SKM-1 (cell line): ENCODE measurements around the gene SNX14.
"Not testable (repeated sequence)": the region's sequence is repeated elsewhere in the genome, so short reads cannot be mapped to it uniquely, and the experiment has no call there.

ENCODE experiments used
- DNase-seq: peaks from one replicate; lab custom pipeline; 2025; ENCODE audit not compliant: unreplicated experiment; lab: John Stamatoyannopoulos, UW

The SNX14 gene, protein sequence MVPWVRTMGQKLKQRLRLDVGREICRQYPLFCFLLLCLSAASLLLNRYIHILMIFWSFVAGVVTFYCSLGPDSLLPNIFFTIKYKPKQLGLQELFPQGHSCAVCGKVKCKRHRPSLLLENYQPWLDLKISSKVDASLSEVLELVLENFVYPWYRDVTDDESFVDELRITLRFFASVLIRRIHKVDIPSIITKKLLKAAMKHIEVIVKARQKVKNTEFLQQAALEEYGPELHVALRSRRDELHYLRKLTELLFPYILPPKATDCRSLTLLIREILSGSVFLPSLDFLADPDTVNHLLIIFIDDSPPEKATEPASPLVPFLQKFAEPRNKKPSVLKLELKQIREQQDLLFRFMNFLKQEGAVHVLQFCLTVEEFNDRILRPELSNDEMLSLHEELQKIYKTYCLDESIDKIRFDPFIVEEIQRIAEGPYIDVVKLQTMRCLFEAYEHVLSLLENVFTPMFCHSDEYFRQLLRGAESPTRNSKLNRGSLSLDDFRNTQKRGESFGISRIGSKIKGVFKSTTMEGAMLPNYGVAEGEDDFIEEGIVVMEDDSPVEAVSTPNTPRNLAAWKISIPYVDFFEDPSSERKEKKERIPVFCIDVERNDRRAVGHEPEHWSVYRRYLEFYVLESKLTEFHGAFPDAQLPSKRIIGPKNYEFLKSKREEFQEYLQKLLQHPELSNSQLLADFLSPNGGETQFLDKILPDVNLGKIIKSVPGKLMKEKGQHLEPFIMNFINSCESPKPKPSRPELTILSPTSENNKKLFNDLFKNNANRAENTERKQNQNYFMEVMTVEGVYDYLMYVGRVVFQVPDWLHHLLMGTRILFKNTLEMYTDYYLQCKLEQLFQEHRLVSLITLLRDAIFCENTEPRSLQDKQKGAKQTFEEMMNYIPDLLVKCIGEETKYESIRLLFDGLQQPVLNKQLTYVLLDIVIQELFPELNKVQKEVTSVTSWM

DNA sequence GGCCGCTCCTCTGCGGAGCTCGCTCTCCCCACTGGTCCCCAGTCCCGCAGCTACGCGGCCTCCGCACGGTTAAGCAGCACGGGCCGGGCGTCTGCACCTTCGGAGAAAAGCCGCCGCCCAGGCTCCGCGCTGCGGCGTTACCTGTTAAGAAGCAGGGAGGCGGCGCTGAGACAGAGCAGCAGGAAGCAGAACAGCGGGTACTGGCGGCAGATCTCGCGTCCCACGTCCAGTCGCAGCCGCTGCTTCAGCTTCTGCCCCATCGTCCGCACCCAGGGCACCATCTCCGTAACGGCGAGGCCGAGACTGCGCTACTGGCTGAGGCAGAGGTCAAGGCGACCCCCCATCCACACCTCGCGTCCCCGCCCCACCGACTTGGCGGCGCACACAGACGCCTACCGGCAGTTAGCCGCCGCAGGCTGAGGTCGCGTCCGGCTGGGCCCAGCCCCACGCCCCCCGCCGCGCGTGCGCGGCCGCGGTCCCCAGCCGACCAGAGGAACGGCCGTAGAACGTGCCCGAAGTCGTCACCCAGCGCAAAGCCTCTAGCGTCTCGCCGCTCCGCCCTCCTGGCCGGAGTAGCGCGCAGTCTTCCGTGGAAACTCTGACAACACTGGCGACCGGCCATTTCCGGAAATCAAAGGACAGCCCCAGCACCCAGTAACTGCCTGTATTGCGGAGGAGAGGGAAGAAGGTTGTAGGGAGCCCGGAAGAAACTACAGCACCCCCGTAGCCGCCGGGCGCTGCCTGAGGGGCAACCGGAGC lies at the start of gene SNX14:
Gene SNX14, minus strand, starts transcription at position 421 of the 759 bp plus-strand sequence. Its CDS starts 140 bp downstream, at position 281.
- DNase-seq: peak; percentile 92

DNA sequence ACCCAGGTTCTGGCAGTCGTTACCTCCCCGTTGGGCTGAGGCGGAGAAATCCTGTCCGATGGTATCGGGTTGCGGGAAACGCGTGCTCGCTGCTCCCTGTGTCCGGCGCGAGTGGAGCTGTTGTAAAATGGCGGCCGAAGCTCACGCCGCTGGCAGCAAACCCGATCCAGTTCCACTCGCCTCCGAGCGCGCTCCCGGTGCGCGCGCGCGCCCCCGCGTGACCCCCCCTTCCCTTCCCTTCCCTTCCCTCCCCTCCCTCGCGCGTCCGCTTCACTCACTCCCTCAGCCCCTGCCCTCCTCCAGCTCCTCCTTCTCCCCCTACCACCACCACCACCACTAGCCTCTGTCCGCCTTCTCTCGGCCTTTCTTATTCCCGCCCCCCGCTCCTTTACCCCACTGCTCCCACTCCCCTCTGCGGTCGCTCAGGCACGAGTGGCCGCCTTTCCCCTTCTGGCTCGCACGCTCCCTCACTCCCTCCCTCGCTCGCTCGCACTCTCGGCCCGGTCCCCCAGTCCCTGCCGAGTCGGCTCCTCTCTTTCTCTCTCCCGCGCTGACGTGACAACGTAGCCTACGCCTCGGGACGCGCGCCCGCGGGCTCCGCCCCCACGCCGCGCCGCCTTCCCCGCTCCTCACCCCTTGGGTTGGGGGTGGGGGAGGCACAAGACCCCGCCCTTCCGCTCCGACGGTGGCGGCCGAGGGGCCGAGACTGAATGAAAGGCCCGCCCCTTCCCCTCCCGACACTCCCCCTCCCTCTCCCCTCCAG lies 49.3 kb upstream of the SNX14 start, which contains the start of gene SYNCRIP:
Gene SYNCRIP, minus strand, starts transcription at position 113 of the 763 bp plus-strand sequence. CDS start 1,447 bp downstream, outside the sequence.
- peak; percentile 89 for DNase-seq

DNA sequence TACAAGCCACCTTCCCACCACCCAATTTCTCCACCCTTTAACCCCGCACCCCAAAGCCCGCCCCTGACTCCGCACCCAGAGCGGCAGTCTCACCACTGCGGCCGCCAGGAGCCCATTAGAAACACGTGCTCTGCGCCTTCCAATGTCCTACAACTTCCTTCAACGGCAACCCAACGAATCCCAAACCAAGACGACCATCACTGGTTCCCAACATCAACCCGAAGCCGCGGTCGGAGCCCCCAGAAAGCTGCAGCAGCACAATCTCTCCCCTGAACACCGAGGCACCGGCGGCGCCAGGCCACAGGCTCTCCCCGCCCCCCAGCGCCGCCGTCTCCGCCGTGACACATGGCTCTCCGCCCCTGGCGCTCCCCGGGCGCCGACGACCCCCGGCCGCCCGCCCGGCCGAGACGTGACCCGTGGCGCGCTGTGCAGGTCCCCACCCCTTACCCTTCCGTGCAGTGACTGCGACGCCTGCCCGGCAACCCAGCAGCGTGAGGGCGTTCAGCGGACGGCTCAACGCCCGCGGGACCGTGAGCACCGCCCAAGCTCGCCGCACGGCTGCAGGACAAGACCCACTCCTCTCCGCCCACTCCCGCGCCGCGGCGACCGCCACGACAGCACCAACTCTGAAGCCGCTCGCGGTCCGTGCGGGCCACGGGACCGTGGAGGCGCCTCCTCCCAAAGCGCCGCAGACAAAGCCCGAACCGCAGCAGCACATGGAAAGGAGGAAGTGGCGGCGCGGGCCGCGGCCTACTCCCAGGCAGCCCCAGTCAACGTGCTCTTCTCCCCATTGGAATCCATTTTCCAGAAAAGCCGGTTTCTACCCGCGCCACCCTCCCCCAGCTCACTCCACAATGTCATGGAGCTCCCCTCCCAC lies 48.5 kb upstream of the SNX14 start:
- DNase-seq: peak; percentile 42

DNA sequence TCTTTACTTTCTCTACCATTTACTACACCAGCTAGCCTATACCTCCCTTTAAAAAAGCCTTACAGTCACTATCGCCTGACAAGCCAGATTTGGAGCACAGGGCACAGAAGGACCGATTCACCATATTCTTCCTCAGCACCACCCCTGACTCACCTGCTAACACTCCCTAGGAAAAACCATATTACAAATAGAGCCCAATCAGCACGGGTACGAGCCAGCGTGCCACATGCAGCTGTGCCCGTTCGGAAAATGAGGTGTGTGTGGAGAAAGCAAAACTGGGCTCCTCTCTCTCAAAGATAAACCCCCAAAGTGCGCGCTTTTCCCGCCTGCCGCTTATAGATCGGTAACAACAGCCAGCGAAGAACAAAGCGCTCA lies 47.9 kb upstream of the SNX14 start:
- no peak for DNase-seq

DNA sequence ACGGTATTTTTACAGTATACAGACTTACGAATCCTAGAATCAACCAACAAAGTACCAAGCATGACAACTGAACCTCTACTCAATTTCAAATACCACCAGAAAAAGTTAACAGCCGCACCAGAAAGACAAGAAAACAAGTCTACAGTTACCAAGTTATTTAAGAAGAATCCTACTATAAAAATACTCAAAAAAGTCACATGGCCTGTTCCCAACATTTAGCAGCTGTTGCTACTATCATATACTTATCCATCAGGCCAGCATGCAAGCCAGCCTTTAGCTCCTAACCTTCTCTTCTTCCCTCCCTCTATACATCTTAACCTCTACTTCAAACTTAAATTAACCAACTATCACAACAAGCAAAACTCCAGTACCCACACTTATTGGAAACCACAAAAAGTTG lies 47.2 kb upstream of the SNX14 start:
- no peak for DNase-seq

DNA sequence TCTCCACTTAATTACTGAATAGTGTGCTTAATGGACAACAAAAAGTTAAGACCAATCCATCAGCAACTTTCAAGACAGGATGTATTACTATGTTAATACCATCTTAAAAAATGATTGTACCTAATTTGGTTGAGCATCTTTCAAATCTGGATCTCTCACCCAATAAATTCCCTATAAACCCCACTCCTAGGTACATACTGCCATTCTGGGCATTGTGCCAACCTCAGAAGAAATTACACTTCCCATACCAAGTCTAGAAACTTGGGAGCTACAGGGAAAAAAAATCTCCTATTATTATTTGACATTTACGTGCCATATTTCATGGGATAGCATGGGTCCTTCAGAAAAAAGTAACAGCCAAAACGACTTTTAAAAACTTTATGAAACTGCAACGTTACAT lies 43.9 kb upstream of the SNX14 start:
- no peak for DNase-seq

DNA sequence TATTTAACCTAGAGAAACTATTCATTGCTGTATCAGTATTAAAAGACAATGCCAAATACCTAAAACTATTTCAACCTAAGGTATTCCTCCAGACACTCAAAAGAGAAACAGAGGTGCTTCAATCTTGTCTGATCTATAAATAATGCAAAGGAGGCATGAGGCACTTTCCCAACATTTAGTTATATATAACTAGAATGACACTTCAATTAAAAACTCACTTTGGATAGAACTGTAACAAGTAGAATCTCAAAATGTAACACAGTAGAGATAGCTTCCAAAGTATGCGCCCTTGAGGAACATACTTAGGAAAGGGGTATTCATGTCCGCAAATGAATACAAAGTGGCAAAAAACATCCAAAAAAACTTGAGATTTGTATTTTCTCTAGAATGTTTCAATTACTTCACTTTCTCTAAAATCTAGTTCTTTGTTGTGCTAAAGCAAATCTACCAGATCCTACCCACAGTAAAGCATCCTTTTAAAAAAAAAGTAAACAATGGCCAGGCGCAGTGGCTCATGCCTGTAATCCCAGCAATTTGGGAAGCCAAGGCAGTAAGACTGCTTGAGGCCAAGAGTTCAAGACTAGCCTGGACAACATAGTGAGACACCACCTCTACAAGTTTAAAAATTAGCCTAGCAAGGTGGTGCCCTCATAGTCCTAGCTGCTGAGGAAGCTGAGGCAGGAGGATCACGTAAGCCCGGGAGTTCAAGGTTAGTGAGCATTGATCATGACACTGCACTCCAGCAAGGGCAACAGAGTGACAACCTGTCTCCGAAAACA lies 38.7 kb upstream of the SNX14 start:
- DNase-seq: no peak

DNA sequence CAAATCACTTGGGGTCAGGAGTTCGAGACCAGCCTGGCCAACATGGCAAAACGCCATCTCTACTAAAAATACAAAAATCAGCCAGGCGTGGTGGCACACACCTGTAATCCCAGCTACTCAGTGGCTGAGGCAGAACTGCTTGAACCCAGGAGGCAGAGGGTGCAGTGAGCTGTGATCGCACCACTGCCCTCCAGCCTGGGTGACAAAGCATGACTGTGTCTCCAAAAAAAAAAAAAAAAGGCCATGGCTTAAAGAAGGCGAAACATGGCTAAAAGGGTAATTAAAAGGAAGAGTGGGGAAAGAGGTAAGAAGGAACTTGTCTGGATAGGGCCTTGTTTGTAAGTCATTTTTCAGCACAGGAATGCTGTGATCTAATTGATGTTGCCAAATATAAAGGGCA lies 37.5 kb upstream of the SNX14 start:
- not testable (repeated sequence) for DNase-seq

DNA sequence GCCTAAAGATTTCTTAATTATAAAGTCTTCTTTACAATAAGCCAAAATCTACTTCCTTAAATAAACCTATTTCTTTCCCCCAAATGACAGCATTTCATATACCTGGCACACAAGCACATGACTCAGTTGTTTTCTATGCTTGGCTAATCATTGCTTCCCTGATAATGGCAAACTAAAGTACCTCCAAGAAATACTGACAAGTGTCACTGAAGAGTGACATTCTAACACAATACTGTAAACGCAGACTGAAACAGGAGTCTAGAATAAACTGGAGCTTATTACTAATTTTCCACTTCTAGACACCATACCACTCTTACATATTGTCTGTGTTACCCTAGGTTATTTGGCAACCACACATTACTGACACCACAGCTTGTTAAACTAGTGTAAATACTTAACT lies 34.7 kb upstream of the SNX14 start:
- DNase-seq: no peak

DNA sequence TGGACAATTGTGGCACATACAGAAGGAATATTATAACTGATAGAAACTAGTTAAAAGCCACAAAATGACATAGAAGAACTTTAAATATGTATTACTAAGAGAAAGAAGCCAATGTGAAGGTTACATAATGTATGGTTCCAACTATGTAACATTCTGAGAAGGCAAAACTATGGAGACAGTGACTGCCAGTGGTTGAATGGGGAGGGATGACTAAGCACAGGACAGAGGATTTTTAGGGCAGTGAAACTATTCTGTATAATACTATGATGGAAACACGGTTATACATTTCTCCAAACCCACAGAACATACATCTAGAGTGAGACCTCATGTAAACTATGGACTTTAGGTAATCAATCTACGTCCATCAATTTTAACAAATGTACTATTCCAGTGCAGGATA lies 26.6 kb upstream of the SNX14 start:
- DNase-seq: no peak

DNA sequence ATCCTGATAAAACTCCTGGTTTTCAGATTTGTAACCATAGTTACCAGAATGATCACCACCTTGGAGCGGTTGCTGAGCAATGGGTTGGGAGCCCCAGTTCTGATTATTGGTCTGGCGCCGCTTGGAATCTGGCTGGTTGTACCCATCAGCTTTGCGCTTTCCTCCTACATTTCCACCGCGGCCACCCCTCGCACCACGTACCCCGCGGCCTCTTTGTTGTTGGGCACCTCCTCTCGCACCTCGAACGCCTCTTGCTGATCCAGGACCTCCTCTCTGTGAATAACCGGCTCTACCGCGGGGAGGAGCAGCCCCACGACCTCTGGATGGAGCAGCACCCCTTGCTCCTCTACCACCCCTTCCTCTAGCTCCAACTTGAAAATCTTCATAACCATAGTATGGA lies 21.1 kb upstream of the SNX14 start:
- DNase-seq: no peak

DNA sequence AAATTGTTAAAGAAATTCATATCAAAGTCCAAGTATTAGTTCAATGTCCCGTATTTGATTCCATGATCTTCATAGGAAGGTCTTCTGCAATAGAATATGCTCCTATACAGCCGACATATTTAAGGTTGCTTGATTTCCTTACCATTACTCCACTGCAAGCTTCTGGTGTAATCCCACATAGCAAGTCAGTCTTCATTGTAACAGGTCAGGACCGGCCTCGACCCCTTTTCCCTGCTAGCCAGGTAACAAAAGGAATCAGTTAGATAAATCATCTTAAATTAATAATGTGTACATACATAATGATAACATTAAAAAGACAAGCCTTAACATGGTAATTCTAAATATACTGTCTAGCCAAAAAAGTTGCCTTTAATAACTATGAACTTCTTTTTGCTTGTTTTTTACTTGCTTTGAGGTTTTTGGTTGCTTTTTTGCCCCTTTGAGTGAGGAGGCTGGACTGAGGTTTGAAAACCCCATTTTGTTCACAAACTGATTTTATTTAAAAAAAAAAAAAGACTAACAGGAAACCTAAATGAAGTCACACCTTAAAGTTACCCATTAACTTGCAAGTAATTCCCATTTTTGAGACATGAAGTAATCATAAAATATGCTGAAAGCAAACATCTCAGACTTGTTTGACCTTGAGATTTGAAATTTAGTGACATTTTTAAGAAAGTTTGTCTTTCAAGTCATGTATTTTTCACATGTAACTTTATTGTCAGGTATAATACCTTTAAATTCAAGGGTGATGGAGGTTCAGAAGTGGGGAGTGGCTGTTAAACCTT lies 19.2 kb upstream of the SNX14 start:
- no peak for DNase-seq

DNA sequence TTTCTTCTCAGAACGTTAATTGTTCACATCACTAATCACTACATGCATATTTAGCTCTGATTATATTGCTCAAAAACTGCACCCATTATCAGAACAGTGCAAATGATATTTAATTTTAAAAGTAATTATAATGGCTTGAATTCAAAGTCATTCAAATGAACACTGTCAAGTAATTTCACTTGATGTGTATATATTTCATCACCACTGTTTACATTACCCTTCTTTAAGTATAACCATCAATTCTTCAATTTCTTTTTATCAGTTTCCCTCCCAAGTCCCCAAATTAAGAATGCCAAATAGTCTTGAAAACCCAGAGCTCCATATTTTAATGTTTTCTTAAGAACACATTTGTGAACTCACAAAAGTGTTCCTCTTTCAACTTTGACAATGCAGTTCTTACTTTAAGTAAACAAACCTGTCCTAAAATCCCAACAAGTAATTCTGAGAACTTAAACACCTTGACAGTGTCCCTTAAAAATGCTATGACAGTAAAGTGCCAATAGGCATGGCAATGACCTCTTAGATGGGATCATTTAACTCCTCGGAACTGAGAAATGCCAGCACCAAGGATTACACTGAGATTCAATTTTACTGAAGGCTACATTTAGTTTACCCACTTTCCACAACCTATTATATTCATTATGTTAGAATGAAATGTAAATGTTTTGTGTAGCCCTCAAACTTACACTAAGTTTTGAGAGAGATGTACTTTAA lies 16.7 kb upstream of the SNX14 start:
- no peak for DNase-seq

DNA sequence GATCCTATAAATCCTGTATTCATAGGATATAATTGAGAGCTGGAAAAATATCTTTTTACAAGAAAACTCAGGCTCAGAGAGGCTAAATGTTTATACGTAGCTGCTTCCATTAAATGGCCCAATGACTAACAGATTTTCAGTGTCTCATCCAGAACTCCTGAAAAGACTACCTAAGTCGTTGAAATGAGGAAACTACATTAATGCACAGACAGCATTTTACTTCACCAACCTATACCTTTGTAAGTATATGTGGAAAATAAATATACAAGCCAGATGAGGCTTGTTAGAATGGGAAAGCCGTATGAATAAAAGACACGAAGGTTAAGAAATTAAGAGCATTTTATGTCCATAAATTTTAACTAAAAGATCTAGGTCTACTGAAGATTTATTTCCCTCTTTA lies 8.4 kb upstream of the SNX14 start:
- DNase-seq: no peak

DNA sequence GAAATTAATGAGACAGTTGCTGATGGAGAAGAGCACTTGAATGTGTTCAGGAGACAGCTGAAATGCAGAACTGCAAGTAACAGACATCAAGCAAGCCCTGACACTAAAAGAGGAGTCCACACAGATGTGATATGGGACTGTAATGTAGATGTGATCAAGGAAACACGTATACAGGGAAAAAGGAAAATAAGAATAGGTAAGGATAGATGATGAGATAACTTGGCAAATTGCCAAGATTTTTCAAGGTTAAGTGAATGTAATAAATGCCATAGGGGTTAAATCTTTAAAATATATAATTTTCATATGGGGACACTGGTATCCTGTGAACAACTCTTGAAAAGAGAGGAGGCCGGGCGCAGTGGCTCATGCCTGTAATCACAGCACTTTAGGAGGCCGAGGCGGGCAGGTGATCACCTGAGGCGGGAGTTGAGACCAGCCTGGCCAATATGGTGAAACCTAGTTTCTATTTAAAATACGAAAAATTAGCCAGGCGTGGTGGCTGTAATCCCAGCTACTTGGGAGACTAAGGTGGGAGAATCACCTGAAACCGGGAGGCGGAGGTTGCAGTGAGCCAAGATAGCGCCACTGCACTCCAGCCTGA lies 7.2 kb upstream of the SNX14 start:
- no peak for DNase-seq

DNA sequence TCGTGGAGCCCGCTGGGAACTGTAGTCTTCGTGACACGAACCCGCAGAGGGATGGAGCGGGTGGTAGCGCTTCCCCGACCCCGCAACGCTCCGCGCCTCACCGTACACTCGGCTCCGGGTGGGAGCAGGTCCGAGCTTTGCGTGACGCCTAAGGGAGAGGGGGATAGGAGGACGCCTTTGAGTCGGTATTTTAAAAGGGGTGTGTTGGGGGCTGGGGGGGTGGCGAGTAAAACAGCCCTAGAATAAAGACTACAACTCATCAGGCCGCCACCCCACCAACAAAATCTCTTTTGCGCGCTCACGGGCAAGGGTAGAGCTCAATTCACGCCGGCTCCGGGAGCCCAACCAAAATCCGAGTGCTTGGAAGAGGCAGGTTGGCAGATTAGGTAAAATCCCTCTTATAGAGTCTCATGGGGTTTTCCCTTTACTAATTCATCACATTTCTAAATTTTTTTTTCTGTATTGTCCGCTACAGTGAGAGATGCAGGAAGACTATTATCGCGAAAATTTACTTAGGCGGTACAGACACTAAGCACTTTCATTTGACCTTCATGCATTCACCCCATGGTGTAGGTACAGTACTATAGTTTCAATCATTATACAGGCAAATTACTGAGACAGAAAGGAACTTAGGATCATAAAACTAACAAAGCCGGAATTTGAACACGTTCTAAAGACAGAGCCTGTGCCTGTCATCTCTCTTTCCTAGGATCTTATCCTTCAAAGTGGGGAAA lies 706 bp upstream of the SNX14 start:
- DNase-seq: no peak
